MCF 10A (cell line): ENCODE results near the gene OR13C2. TPM values are rescaled to one million over a fixed set of nuclear protein-coding genes. Genes with fewer than 3 reads are reported as not detected.
A peak's percentile ranks its signal among the peaks of the same experiment; 100 is the strongest.

Experiments used
- BruUV-seq: library from RNA; stranded (reverse); fragments of 400-500 nt; replicated peaks from 2 replicates; lab custom pipeline; 2021; lab: Mats Ljungman, UMichigan
- CTCF ChIA-PET: fragments of 300-600 bp; sonication (Branson Sonifier 250); formaldehyde crosslinking; extraction: SDS; loops from one replicate; lab custom pipeline; 2021; ENCODE audit warnings: antibody characterized with exemption, inconsistent platforms; lab: Yijun Ruan, JAX
- POLR2A ChIA-PET: fragments of 300-600, 350-650 bp; sonication (Branson Sonifier 250); formaldehyde crosslinking; extraction: SDS; loops from one replicate; lab custom pipeline; 2020; ENCODE audit warnings: antibody characterized with exemption, inconsistent platforms; lab: Yijun Ruan, JAX
- DNase-seq: peaks from one replicate; pipeline ENCODE4 v3.0.0-alpha.2; 2018; ENCODE audit not compliant: unreplicated experiment
- H3K27ac Mint-ChIP-seq: one replicate; pipeline ENCODE4 v1.8.0; 2022; ENCODE audit warnings: mild to moderate bottlenecking, low read depth, mixed read lengths; ENCODE audit not compliant: unreplicated experiment
- H3K27me3 Mint-ChIP-seq: one replicate; pipeline ENCODE4 v1.8.0; 2022; ENCODE audit warnings: mixed read lengths; ENCODE audit not compliant: insufficient read depth, unreplicated experiment
- H3K36me3 Mint-ChIP-seq: one replicate; pipeline ENCODE4 v1.8.0; 2022; ENCODE audit warnings: mild to moderate bottlenecking, moderate library complexity, mixed read lengths; ENCODE audit not compliant: insufficient read depth, unreplicated experiment
- H3K4me1 Mint-ChIP-seq: one replicate; pipeline ENCODE4 v1.8.0; 2022; ENCODE audit warnings: mixed read lengths; ENCODE audit not compliant: insufficient read depth, unreplicated experiment
- H3K4me3 Mint-ChIP-seq: one replicate; pipeline ENCODE4 v1.8.0; 2022; ENCODE audit warnings: mild to moderate bottlenecking, moderate library complexity, mixed read lengths; ENCODE audit not compliant: unreplicated experiment
- H3K9me3 Mint-ChIP-seq: one replicate; pipeline ENCODE4 v1.8.0; 2022; ENCODE audit warnings: mixed read lengths; ENCODE audit not compliant: unreplicated experiment
- CTCF ChIP-seq: fragments of 200-600 bp; IDR thresholded peaks from one replicate; pipeline ENCODE4 v1.8.0; 2022; ENCODE audit warnings: antibody characterized with exemption, mild to moderate bottlenecking; ENCODE audit not compliant: unreplicated experiment
- intact Hi-C: fragments of 100-400 bp; cut with micrococcal nuclease; formaldehyde crosslinking; loops from 2 replicates; pipeline ENCODE4 v1.14.1; 2022
- total RNA-seq: library from RNA; stranded (reverse); gene quantifications from 2 replicates; pipeline ENCODE4 v1.2.3, GENCODE V29; 2022

OR13C2 gene
- total RNA-seq, 1 experiment from 2014 or later: not detected

- intact Hi-C loops: no loop called here
- no TSS peak for BruUV-seq
- CTCF ChIA-PET: interaction anchor here (0.6 kb wide), 1 partner anchor 115 kb away, joined by 4 read pairs; no protein-coding TSS in a partner anchor
- Mint-ChIP-seq H3K27ac (no peak overlapping the region), H3K9me3 (no peaks in the 10 kb centered on the region), H3K4me3 (no peak overlapping the region), H3K27me3 (no peaks in the 10 kb centered on the region), H3K4me1 (no peaks in the 10 kb centered on the region), H3K36me3 (no peaks in the 10 kb centered on the region)
- no peak for DNase-seq
- POLR2A ChIA-PET: no interaction called here
- no peak for TF ChIP-seq CTCF
Observed at GRCh38 chr9:104580562-104580961, 24.9 kb downstream of the OR13C2 start.

GRCh38 chr9:104577263-104577662 is 28.2 kb downstream of the OR13C2 start:
- no TSS peak for BruUV-seq
- TF ChIP-seq CTCF: no peak
- Mint-ChIP-seq H3K4me3 (no peak overlapping the region), H3K36me3 (no peaks in the 10 kb centered on the region), H3K27me3 (no peaks in the 10 kb centered on the region), H3K4me1 (no peaks in the 10 kb centered on the region), H3K9me3 (peaks cover 16% of the 10 kb centered on the region), H3K27ac (no peak overlapping the region)
- intact Hi-C loops: no loop called here
- ChIA-PET POLR2A (no interaction called here), CTCF (no interaction called here)
- DNase-seq: peak; percentile 4

- H3K4me1 Mint-ChIP-seq: no peaks in the 10 kb centered on the region
- H3K9me3 Mint-ChIP-seq: peaks cover 19% of the 10 kb centered on the region
- no peaks in the 10 kb centered on the region for H3K36me3 Mint-ChIP-seq
- no peak overlapping the region for H3K27ac Mint-ChIP-seq
- intact Hi-C loops: no loop called here
- DNase-seq: no peak
- no peaks in the 10 kb centered on the region for H3K27me3 Mint-ChIP-seq
- no peak for TF ChIP-seq CTCF
- CTCF ChIA-PET: no interaction called here
- BruUV-seq: no TSS peak
- no peak overlapping the region for H3K4me3 Mint-ChIP-seq
- POLR2A ChIA-PET: interaction anchor here (1.3 kb wide), 1 partner anchor 32 kb away, joined by 3 read pairs; no protein-coding TSS in a partner anchor
Observed at GRCh38 chr9:104575456-104575855, 30.0 kb downstream of the OR13C2 start.

- ChIA-PET POLR2A (no interaction called here), CTCF (no interaction called here)
- Mint-ChIP-seq H3K4me1 (no peaks in the 10 kb centered on the region), H3K36me3 (no peaks in the 10 kb centered on the region), H3K27ac (no peak overlapping the region), H3K9me3 (peaks cover 19% of the 10 kb centered on the region), H3K4me3 (no peak overlapping the region), H3K27me3 (no peaks in the 10 kb centered on the region)
- BruUV-seq: no TSS peak
- no peak for DNase-seq
- intact Hi-C loops: no loop called here
- TF ChIP-seq CTCF: no peak
Observed at GRCh38 chr9:104572612-104573011, 32.8 kb downstream of the OR13C2 start.
